Stimulated activated CD4-positive, alpha-beta T cell treated with anti-CD3 and anti-CD28 coated beads, Interleukin-2, amount 100 ng/mL, for 4 hours (primary cell): ENCODE measurements around the gene STAT4.

Experiments used
- DNase-seq: peaks from one replicate; pipeline ENCODE4 v3.0.0-alpha.2; 2020; ENCODE audit warnings: low read depth

Gene STAT4

GRCh38 chr2:191083540-191083939 is 67.3 kb downstream of the STAT4 start:
- DNase-seq, result no peak

DNA sequence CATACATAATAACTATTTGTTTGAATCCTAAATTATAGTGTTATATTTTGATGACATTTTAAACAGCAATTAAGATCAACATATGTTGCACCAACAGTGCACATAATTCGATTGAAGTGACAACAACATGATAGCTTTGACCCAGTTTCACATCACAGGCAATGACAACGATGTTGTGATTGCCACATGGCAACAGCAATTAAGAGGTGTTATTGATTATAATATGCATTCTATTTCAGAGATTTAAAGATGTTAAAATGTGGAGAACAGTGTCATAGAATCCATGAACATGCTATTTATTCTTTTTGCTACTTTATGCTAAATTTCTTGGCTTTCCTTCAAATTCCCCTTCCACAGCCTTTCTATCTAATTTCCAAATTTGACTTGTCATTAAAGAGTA is 68.5 kb downstream of the STAT4 start:
- no peak for DNase-seq

DNA sequence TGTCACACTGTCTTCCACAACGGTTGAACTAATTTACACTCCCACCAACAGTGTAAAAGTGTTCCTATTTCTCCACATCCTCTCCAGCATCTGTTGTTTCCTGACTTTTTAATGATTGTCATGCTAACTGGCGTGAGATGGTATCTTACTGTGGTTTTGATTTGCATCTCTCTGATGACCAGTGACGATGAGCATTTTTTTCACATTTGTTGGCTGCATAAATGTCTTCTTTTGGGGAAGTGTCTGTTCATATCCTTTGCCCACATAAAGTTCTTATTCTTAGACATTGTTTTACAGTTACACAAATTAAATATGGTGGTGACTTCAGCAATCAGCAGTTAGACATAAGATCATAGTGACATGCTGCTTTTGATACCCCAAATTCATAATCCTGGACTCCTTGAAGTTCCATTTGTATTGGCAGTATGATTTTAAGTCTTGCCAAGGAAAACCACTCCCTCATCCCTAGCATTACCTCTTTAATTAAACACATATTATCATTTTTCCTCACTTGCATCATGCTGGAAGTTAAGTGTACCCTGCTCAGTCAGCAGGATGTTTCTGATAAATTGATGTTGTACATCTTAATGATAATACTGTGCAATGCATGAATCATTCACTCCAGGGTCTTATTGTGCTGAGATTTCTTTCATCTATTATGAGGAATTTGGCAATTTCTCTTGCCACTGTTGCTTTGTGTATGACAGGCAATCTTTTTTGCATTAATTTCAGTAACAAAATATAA is 69.2 kb downstream of the STAT4 start:
- DNase-seq, result no peak

DNA sequence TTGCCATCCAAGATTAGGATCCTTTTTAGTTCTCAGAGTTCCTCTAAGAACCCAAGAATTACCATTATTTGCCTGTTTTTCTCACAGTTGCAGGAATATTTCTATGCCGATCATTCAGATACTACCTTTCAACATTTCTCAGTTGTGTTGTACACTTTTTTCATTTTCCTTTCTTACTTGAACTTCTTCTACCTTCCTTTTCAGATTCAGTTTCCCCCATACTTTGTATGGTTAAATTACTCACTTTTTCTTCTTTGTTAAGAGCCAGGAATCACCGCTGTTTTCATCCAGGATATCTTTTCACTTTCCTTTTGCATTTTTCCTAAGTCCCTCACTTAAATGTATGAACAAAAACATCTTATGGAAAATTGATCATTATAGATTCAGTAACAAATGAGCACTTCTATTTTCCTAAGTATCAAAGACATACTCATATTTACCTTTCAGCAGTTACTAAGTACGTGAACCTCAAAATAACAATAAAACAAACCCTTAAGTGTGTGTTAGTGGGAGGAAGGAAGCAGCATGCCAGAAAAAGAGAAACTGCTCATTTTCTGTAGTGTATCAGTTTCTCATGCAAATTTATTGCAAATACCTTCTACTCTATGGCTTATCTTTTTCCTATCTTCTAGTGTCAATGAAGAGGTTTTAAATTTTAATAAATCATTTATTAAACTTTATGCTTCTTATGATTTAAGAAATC is 72.5 kb downstream of the STAT4 start:
- DNase-seq, result no peak

DNA sequence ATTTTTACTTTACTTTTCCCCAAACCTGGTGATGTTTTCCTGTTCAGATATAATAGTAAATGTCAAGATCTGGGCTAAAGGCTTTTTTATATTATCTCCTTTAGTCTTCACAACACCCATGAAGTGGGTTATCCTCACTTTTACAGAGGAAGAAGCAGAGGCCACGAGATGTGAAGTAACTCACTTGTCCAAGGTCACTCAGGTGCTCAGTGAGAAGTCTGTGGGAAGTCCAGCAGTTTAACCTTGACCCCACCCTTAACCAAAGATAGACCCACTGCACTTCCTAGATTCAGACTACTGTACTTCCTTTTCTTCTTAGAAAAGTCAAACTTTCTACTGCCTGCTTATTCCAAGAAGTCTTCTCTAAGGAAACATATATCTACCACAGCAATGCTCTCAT is 80.5 kb downstream of the STAT4 start:
- no peak for DNase-seq

DNA sequence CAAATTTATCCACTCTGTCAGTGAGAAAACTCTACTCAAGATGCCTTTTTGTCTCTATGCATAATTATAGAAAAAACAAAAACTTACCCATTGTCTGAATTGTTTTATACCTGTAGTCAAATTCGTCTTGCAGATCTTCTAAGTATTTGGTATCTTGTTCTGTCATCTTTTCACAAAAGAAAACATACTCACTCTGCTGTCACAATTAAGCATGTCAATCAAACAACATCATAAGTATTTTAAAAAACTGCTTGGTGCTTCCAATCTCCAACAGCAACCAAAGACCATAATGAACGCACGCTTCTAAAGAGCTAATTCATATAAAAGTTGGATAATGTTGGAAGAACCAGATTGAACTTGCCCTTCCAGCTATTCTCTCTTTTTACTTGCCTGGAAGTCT is 81.2 kb downstream of the STAT4 start:
- DNase-seq, result no peak

DNA sequence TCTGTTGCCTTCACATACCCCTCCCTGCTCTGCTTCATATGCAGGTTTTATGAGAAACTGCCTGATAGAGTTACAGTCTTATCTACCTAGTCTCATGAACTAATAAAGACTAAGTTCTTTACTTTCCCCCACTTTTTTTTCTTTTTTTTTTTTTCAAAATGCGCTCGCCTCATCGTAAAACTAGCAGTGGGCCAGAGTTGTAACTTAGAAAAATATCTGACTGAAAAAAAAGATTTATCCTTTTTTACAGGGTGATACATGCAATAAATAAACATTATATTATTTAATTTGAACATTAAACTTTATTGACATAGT is 83.9 kb downstream of the STAT4 start:
- DNase-seq, result no peak

GRCh38 chr2:191066197-191066918 is 84.4 kb downstream of the STAT4 start:
- DNase-seq, result no peak

- DNase-seq, result no peak
Observed at GRCh38 chr2:191065785-191066184, 85.0 kb downstream of the STAT4 start.

DNA sequence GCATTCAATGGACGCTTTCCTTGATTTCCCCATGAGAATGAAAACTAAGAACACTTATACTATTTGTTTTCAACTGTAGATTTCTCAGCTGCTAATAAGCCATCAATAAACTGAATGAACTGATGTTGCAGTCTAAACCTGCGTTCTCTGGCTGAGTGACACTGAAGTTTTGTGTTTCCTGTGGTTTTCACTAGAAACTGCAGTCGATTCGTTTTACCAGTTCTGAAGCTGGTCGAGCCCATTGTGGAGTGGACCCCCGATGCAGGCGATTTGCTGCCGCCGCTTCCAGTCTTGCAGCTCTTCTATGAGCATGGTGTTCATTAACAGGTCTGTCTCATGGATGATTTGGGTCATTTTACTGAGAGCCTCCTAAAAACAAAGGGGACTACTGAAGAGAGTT is 86.2 kb downstream of the STAT4 start:
- DNase-seq, result no peak

DNA sequence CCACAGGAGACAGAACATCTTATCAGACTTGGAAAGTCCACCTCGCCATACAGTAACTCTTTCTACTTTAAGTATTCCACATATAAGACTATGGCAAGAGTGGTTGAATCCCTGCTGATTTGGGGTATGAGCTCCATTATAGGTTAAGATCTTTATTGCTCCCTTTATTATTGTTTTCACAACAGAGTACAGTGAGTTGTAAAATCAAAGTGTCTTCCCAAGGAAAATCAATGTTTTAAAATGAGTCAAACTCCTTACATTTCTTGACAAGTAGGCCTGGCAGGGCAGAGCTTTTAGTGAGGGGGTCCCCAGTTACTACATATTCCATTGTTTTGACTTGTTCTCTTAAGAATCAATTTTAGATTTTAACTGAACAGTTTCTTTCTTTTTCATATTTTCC is 87.2 kb downstream of the STAT4 start:
- no peak for DNase-seq

DNA sequence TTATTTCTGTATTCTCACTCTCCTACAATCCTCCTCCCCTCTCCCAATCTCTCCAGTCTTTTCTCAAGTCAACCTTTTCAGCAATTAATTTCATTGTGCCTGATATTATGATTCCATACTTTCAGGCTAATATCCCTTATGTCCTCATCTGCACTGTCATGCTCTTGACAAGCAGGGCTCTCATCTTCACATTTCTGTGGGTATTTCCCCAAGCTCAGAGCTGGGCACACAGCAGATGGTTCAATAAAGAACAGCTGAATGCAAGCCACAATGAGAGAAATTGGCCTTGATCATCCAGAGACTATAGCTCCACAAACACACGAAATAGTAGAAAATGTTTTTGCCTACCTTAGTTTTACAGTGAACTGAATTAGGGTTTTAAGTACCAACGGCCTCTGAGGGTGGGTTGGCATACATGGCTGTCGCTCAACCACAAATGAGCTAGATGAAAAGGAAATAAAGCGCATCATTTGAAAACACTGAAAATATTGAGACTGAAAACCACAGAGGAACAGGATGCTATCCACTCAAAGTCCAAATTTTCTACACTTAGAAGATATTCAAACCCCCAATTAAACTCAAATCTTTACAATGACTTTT is 89.3 kb downstream of the STAT4 start:
- DNase-seq, result no peak

- DNase-seq, result no peak
Observed at GRCh38 chr2:191059308-191059707, 91.5 kb downstream of the STAT4 start.

DNA sequence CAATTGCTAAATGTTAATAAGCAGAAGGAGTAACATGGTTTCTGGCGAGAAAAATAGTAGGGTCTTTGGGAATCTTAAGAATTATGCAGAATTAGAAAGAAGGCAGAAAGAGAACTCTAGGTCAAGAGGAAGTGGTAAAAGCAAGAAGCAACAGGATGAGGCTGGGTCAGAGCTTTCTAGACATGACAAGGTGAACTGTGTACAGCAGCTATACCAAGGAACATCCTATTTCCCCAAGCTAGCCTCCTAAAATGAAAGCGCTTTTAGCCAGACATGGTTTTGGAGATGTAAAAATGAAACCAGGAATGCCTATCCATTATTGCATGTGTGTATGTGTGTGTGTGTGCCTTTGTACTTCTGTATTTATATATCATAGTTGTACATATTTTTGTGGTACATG is 94.6 kb downstream of the STAT4 start:
- DNase-seq, result no peak

DNA sequence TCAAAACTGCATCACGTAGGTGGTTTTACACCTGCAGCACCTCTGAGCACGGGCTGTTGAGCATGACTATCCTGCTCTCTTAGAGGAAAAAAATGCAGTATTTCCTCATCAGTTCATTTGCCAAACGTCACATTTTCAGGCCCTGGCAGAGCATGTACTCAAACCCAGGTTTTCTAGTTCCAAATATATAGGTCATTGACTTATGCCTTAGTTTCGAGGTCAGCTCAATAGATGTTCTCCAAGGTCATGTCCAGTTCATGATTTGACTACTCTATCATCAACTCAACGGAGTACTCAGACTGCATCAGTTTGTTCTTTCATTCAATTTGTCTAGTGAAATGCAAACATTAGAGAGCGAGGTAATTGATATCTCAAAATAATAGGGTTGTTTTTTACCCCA is 97.5 kb downstream of the STAT4 start:
- no peak for DNase-seq

GRCh38 chr2:191051825-191052778 is 98.7 kb downstream of the STAT4 start:
- no peak for DNase-seq

- no peak for DNase-seq
Observed at GRCh38 chr2:191051177-191051576, 99.6 kb downstream of the STAT4 start.

DNA sequence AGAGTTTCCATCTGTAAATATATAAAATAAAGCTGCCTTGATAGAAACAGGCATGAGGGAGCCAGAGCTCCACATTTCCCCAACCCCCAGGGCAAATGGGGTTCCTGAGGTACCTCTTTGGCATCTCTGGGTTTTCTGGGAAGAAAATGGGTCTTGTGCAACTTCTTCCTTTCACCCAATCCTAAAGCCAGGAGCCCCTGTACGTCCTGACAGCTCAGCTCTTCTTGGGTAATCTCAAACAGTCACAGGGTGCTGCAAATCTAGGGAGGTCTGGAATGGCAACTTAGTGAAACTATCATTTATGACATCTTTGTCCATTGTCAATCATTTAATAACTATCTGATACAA is 100.2 kb downstream of the STAT4 start:
- no peak for DNase-seq

DNA sequence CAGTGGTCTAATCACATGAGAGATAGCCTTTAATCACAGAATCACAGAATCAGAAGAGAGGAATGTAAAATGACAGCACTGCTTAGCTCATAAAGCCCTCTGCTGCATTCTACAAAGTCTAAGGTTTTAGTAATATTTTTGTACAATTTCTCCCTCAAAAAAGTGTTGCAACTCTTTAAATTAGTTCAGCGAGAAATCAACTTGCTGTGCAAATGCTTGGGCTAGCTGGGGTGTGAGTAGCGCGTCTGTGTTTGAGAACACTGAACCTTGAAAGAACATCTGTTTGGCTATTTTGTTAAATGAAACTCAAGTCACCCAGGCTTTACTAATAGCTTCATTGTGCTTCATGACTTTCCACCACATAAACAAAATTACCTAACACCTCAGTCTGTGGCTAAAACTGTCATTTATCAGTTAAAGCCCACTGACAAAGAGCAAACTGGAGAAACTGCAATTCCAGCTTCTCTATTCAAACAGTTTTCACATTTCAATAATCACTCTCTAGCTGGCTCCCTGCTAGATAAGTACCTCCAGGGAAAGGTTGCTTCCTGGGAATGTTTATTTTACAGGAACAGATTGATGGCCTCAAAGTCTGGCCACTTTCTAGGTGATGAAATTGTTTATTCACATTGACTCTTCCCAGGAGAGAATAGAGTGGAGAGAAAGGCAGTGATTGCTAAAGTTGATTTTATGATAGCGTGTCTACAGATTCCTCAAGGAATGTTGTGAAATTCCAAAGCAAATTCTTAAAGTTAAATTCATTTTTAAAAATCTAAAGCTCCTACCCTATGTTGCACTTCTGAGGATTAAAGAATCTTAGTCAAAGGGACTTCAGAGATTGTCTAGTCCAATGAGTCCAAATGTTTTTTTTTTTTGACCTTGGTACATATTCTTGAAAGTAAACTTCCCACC is 100.8 kb downstream of the STAT4 start:
- no peak for DNase-seq

DNA sequence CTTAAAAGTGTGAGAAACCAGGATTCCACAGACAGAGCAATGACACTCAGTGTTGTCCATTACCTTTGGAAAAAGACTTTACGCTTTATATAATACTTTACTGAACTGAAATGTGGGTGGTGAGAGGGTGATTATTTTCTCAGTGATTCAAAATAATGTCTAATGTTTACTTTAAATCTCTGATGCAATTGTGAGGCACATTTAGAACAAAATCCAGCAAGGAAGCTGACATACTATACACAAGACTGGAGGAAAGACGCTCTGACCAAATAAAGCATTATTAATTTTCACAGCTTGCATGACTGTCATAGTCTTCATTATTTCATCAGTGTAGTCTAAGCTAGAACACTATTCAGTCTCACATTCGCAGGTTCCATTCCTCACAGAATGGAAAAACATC is 102.7 kb downstream of the STAT4 start:
- no peak for DNase-seq

GRCh38 chr2:191045141-191045540 is 105.7 kb downstream of the STAT4 start:
- DNase-seq, result no peak
